ENCODE data around the gene PLRG1.

PLRG1 gene

DNA sequence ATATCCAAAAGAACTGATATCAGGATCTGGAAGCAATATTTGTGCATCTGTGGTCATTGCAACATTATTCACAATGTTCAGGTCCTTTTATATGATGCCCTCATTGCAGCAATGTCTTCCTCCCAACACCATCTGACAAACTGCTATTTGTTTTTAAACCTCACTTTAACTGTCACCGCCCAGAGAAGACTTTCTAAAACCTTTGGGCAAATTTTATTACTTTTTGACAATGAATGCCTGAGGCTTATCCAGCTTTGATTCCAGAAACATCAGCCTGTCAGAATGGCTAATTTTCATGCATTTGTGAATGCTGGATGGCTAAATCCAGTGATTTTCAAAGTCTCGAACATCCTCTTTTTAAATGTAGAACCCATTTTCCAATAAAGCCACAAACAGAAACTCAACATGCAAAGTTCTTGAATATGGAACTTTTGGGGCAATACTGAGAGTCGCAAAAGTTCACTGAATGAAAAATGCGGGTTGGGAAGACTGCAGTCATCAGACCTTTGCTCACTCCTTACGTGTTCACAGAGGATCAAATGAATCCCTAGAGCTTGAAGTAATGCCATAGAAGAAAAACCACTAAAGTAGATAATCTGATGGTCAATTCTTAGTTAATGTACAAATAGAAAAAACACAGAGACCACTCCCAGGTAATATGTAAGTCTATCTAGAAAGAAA is 23.1 kb upstream of the PLRG1 start:
- no peak for DNase-seq (ENCODE audit: low spot score)

- DNase-seq (ENCODE audit: low spot score) = no peak
Observed at GRCh38 chr4:154569584-154569983, 19.4 kb upstream of the PLRG1 start.

- no peak for DNase-seq (ENCODE audit: low spot score)
Observed at GRCh38 chr4:154569028-154569427, 18.8 kb upstream of the PLRG1 start.

DNA sequence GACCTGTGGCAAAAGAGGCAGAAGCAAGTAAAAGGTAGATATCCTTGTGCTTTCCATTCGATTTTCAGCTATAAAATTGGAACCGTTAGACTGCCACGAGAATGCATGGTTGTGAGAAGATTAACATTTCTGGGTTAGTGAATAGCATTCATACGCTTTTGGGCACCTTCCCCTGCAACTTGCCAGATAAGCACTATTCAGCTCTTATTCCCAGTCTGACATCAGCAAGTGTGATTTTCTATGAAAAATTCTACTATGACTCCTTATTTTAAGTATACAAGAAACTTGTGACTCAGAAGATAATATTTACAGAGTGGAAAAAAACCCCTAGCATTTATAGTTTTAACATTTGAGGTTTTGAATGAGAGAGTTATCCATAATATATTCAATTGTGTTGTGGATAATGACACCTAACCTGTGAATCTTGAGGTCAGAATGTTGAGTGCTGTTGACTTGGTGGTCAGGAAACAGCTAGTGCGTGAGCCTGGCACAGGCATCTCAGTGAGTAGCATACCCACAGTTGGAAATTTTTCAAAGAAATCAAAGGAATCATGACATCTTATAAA is 16.5 kb upstream of the PLRG1 start:
- no peak for DNase-seq (ENCODE audit: low spot score)

- no peak for DNase-seq (ENCODE audit: low spot score)
Observed at GRCh38 chr4:154565704-154566103, 15.5 kb upstream of the PLRG1 start.

DNA sequence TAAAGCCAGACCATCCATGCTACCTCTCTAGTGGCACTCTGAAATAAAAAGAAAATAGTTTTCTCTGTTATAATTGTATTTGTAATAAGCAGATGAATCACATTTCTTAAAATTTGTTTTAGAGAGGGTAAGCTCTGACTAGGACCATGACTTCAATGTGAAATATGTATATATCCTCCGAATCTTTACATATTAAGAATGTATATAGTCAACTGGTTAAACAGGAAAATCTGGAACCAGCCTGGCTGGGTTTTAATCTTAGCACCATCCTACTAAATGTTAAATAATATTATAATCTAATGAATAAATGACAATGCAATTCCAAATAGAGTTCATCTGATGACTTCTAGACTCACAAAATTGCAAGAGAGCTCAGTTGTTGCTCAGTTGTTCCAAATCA is 14.1 kb upstream of the PLRG1 start:
- DNase-seq (ENCODE audit: low spot score) = no peak

GRCh38 chr4:154562697-154563254 is 12.6 kb upstream of the PLRG1 start, which contains the start of gene FGB:
FGB (plus strand) TSS chr4:154563011; CDS start chr4:154563019, 8 bp downstream.
- DNase-seq (ENCODE audit: low spot score) = no peak

DNA sequence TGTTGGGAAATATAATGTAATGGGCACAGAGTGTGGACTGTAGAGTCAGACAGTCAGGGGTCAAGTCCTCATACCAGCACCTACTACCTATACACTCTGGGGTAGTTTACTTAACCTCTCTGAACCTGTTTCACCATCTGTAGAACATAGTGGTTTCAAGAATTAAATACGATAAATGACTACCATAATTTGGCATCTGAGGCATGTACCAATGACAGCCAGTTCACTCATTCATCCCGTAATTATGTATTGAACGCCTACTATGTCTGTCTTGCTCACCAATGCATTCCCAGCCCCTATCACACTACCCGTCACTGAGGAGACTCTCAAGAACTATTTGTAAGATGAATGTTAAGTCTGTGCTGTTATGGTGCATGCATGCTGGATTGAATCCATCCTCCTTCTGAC is 10.6 kb upstream of the PLRG1 start:
- no peak for DNase-seq (ENCODE audit: low spot score)

- no peak for DNase-seq (ENCODE audit: low spot score)
Observed at GRCh38 chr4:154560419-154560801, 10.2 kb upstream of the PLRG1 start.

DNA sequence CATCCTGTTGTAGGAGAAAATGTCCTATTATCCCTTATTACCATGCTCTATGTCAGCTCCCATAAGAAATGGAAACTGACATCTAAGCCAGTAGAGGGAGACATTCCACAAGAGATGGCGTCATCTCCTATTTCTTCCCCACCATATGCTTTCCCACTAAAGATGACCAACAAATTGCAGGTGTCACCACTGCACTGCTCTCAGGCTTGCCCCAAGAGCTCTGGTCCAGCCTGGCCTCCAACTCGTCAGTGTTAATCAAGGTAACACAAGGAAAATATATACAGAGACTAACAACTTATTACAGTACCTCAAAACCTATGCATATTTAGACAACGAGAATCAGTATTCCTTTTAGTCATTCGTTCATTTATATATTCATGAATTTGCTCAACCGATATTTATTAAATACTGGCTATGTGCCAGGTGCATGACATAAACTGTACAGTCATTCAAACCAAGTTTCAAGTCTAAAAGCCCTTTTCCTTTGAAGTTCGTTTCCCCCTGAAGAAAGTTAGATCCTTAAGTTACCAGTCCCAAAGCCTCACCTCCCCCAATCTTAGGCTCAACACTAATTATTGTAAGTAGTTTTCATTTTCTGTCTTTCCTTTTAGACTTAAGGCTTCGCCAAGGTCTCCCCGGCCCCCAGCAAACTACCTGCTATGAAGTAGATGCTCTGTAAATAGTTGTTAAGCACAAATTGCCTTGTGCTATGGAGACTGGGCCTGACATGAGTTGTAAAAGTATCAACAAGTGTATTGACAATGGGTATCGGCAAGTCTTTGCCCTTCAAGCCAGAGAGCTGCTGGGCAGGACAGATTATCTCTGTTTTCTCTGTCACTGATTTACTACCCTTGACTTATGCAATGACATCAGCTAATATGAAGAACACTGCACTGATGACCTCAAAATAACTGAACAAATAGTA is 9.6 kb upstream of the PLRG1 start:
- peak; percentile 24 for DNase-seq (ENCODE audit: low spot score)

GRCh38 chr4:154559141-154559493 is 8.9 kb upstream of the PLRG1 start:
- no peak for DNase-seq (ENCODE audit: low spot score)

DNA sequence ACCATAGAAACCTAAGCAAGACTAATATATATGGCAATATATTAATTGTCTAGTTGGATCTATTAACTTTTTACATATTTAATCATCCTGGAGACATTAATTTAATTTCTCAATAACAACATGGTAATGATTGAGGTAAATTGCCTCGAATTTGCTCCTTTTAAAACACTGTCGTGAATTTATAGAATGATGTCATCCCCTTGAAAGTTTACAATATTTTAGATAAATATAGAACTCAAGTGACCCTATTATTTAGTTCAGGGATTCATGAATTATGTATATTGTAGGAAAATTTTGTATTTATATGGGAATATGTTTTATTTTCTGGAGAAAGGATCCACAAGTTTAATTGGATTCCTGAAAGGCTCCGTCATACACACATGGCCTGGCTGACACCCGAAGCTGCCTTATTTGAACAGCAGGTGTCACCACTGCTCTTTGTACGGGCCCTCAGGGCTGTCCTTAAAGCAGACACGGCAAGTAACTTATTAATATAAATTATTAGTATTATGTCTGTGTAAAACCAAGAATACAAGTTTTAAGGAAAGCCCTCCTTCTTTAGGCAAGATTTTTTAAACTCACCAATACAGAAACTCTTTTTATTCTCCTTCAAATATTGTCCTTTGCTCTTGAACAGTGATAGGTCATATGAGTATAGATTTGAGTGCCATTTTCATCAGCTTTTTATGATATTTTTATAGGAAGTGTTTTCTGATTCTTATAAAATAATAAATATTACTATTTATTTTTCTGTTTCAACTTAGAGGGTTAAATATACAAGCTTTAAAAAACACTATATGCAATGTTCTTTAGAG is 1.9 kb upstream of the PLRG1 start:
- DNase-seq (ENCODE audit: low spot score) = peak; percentile 63

DNA sequence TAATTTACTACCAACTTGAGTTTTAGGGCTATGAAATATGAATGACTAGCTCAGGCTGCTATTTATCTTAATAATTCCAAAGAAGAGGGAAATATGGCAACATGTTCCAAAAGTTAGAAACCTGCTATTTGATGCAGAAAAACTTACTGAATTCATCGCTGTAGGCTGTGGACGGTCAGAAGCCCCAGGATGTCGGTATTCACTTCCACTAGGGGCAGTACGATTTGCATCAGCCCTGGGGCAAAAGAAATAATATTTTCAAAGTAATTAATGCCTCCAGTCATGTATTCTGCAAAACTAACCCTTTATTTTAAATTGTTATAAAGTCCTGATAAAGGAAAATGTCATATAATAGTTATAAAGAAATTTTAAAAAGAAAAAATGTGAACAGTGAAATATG is 4.5 kb downstream of the PLRG1 start:
- no peak for DNase-seq (ENCODE audit: low spot score)

GRCh38 chr4:154542271-154542879 is 7.8 kb downstream of the PLRG1 start:
- DNase-seq (ENCODE audit: low spot score) = no peak

DNA sequence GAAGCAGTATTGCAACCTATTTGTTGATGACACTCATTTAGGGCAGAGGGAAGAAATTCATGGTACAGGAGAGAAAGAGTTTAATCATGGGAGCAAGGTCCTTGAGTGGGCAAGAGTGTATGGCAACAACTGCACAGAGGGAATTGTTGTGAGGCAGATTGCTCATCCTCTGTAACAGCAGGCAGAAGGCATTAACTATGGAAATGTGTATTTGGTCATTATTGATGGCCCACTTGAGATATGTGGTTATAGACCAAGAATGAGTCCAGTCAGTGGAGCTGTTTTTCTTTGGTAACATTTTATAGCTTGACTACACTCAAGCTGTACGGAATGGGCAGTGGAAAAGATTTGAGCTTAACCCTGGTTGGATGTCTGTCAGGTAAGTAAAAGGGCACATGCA is 15.9 kb downstream of the PLRG1 start:
- no peak for DNase-seq (ENCODE audit: low spot score)

DNA sequence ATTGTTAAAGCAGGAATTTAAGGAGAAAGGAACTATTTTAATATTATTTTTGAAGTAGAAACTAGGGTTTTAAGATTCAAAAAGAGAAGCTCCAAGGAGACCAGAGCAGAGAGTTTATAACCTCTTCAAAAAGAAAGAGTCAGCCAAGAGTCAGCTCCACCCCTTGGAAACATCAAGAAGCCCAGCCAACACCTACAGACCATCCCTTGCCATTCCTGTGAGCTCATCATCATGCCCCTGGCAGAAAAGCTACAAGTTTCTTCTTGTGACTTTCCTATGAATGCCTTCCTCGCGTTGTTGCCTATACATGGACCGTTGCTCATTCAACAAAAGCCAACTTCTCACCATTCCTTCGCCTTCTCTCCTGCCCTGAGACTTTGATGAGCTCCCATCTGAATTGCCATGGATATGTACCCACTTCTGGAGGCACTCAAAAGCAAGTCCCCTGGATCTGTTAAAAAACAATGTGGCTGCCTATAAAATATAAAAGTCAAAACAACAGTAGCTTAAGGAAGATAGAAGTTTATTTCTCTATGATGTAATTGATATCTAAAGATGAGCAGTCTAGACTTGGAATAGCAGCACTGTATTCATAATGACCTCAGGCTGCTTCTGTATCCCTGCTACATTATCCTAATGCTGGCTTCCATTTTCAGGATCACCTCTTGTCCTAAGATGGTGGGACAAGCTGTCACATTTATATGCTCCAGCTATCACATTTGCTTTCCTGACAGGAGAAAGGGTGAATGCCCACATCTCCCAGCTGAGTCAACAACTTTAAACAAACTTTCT is 20.3 kb downstream of the PLRG1 start:
- DNase-seq (ENCODE audit: low spot score) = no peak

- DNase-seq (ENCODE audit: low spot score) = no peak
Observed at GRCh38 chr4:154528869-154529268, 21.3 kb downstream of the PLRG1 start.

- no peak for DNase-seq (ENCODE audit: low spot score)
Observed at GRCh38 chr4:154527308-154527707, 22.9 kb downstream of the PLRG1 start.

- no peak for DNase-seq (ENCODE audit: low spot score)
Observed at GRCh38 chr4:154526151-154526550, 24.0 kb downstream of the PLRG1 start.

DNA sequence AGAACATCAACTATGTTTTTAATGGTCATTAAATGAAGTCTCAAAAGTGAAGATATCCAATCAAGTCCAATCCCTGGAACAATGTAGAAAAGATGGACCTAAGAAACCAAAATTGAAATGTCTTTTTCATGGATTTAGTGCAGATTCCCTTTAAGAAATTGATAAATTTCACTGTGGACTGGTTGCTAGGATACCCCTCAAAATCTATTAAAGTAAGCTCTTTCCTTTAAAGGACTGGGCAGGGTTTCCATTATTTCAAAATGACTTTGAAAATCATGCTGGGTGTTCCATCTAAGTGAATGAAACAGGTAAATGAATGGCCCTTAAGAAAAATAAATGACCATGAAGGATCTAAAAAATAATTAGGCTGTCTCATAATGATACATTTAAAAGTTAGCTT is 28.6 kb downstream of the PLRG1 start:
- no peak for DNase-seq (ENCODE audit: low spot score)

DNA sequence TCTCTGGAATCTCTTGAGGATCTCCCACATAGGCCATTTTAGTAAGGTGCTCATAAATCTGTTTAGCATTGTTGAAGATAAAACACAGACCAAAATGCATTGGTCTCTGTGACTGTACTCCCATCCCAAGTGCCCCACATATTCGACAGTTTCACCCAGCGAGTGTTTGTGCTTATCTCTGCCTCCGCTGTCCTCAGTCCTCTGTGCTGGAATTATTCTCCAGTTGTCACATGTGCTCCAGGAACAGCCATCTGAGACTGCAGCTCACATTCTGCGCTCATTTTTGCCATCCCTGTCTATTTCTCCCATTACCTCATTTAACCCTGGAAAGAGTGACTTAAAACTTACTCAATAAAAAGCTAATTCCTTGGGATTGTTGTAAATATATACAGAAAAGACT is 31.0 kb downstream of the PLRG1 start:
- no peak for DNase-seq (ENCODE audit: low spot score)

Measured in AG08396 (cell line).